ENCODE results near the gene CHMP5.

Gene CHMP5

DNA sequence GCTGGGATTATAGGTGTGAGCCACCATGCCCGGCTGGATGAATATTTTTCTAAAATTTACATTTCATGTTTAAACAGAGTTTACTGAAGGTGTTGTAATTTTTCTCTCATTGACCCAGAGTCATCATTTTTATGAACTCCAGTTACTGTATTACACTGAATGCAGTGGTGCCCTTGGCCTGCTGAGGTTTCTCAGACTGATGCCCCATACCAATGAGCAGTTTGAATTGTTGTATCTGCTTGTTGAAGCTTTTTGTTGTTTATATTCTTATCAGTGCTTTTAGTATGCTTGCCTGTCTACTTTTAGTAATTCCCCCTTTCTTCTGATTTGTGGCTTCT, 55.4 kb downstream of the CHMP5 start:
- no peak for DNase-seq

DNA sequence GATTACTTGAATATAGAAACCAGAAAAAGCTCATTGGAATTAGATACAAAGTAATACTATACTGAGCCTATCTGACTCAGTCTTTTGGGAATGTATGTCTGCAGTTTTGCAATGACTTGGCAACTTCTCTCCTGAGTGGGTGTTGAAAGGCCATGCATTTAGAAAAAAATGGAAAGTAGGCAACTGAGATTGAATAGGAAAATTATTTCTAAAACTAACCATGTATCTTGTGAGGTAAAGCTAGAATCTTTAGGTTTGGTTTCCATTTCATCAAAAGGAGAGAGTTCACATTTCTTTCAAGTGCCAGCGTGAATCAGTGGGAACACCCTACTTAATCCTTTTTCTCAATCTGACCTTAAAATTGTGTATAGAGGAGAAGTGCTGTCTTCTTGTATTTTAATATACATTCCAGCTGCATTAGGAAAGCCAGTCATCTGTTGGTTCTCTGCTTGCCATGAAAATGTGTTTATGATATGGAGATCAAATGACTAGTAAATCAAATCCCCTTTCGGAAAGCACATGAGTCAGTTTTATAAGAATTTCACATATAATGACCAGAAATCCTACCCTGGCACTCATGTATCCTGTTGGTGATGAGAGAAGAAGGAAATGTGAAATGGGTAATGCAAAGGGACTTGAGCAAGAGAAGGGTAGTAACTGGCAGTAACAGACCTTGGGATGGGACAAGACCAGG, 55.9 kb downstream of the CHMP5 start:
- DNase-seq = no peak

DNA sequence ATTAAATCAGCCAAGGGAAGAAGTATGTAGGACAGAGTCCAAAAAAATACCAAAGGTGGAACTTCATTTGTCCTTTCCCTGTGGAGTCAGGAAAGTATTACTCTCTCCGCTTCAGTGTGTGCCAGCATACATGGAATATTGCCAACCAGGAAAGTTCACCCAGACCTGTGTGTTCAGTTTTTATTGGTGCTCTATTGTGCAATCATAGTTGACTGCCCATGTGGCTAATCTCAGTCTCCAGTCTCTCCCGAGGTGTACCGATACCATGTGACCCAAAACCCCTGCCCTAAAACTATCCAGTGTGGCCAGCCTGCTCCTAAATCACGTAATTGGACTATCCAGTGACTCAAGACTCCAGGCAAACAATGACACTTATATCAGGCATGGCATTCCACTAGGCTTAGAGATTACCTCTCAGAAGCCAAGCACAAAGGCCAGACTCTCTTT, 64.3 kb downstream of the CHMP5 start:
- DNase-seq = no peak

GRCh38 chr9:33329979-33330378, 65.1 kb downstream of the CHMP5 start:
- DNase-seq = no peak

GRCh38 chr9:33331377-33331891, 66.6 kb downstream of the CHMP5 start:
- DNase-seq = no peak
